MM.1S (cell line): ENCODE results near the gene PARD3.

ENCODE experiments used
- CTCF ChIP-seq: fragments of 300-600 bp; sonication (generic); IDR thresholded peaks from 2 replicates; pipeline ENCODE4 v1.5.1; 2016; ENCODE audit warnings: antibody characterized with exemption, low read length, mixed read lengths
- EZH2 ChIP-seq: fragments of 300-600 bp; sonication (generic); optimal IDR thresholded peaks from 2 replicates; pipeline ENCODE3; 2017; ENCODE audit warnings: low read depth, mild to moderate bottlenecking, antibody characterized with exemption, low read length, mixed read lengths
- EZH2phosphoT487 ChIP-seq: fragments of 300-600 bp; sonication (generic); IDR thresholded peaks from 2 replicates; pipeline ENCODE4 v1.6.1; 2018; ENCODE audit warnings: antibody characterized with exemption, low read length

- no peak for TF ChIP-seq CTCF
- TF ChIP-seq EZH2: no peak
- no peak for TF ChIP-seq EZH2phosphoT487
These were observed 400.1 kb downstream of the PARD3 start for GRCh38 chr10:34415039-34415438.
